Measurements from ENCODE around the gene FCMR.

GRCh38 chr1:206898915-206899431 is 22.8 kb downstream of the FCMR start:
- TF ChIP-seq CTCF (IDR thresholded peaks at IDR 0.05; ENCODE audit: low read length): no peak
- no peak for TF ChIP-seq EZH2phosphoT487 (IDR thresholded peaks at IDR 0.05; ENCODE audit: low read length)
